ENCODE results near the gene TEAD3. TPM values are rescaled to one million over a fixed set of nuclear protein-coding genes. Genes with fewer than 3 reads are reported as not detected.
A peak's percentile ranks its signal among the peaks of the same experiment; 100 is the strongest.

The TEAD3 gene
- total RNA-seq, 1 donor from 2014 or later = 0.26 TPM

DNA sequence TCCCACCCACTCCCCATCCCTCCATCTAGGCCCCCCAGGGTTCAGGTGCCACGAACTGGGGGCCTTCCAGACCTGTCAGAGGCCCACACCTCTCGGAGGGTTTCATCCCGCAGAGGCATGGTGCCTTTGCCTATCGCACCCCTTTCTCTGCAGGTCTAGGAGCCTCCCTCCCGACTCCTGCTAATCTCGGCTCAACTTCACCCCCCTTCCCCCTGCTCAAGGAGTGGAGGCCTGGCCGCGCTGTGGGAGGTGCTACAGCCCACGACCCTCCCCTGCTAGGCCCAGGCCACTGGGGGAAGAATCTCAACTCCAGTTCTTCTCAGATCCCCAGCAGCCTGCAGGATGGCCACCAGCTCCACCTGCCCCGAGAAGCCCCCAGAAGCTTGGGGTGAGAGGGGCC, 15.9 kb upstream of the TEAD3 start, which contains the start of gene TULP1:
Gene TULP1 (minus strand): TSS at position 157 of the 400 bp plus-strand sequence. CDS start 38 bp downstream, at position 119.
- no peak for DNase-seq (ENCODE audit: low read depth in 2 of 2)

GRCh38 chr6:35512006-35512405, 15.1 kb upstream of the TEAD3 start:
- DNase-seq (ENCODE audit: low read depth in 2 of 2) = no peak

- no peak for DNase-seq (ENCODE audit: low read depth in 2 of 2)
Observed at GRCh38 chr6:35511562-35511941, 14.7 kb upstream of the TEAD3 start.

DNA sequence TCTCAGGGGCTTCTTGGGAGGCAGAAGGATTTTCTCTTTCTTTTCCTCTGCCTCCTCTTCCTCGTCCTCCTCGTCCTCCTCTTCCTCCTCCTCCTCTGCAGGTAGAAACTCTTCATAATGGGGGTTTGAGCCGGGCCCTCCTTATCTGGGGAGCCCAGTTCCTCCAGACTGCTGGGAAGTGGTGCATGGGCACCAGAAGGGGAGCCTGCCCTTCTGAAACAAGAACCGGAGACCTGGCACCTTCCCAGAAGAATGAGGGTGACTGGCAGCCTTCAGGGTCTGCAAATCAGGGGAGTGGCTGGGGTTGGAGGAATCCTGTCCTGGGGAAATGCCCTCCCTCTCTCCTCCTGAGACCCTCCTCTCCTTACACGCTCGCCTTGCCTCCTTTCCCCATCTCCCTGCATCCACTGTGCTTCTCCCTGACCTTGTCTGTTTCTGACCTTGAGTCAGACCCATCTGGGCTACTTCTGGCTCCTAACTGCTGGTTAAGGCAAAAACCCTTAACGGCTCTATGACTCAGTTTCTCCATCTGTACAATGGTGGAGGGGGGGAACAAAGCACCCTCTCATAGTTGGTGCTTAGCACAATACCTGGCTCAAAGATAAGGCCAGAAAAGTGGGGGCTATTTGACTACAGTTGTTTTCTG, 14.2 kb upstream of the TEAD3 start:
- no peak for DNase-seq (ENCODE audit: low read depth in 2 of 2)

- no peak for DNase-seq (ENCODE audit: low read depth in 2 of 2)
Observed at GRCh38 chr6:35508542-35508941, 11.7 kb upstream of the TEAD3 start.

DNA sequence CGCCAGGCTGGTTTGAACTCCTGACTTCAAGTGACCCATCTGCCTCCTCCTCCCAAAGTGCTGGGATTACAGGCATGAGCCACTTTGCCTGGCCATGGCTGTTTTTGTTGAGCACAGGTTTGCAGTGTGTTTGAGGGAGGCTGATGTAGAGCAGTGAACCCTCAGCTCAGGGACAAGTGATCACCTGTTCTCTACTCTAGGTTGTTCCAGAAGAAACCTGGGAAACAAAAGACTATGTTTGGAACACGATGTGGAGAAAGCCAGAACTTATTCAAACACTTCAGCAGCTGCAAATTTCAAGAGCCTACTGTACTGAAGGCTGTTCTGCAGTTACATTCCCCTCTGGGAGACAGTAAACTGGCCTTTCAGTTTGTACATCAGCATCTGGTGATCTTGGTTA, 11.1 kb upstream of the TEAD3 start:
- no peak for DNase-seq (ENCODE audit: low read depth in 2 of 2)

DNA sequence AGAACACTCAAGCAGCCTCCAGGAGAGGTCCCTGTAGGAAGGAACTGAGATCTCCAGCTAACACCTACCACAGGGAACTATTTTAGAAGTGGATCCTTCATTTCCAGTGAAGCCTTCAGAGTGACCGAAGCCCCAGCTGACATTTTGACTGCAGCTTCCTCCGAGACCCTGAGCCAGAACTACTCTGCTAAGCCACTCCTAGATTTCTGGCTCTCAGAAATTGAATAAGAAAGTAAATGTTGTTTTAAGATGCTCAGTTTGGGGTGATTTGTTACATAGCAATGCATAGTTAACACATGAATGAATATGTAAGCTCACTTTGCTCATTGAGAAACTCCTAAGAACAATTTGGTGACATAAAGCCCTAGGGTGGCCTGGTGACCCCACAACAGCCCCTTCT, 10.3 kb upstream of the TEAD3 start:
- DNase-seq (ENCODE audit: low read depth in 2 of 2) = no peak

- no peak for DNase-seq (ENCODE audit: low read depth in 2 of 2)
Observed at GRCh38 chr6:35506536-35506935, 9.7 kb upstream of the TEAD3 start.

DNA sequence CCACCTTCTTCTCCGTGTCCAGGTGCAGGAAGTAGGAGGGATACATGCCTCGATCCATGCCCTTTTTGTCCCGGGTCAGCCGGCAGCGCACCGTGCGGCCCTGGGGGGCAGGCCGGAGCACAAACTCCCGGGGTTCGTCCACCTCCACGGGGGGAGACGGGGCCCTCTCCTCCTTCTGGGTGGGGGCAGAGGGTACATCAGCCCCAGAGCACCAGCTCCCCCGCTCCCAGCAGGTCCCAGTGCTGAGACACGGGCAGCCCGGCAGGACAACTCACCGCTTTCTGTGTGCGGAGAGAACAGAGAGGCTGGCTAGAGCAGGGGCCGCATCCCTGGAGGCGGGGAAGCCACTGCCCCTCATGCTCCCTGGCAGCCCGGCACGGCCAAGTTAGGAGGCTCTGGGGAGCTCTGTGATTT, 9.1 kb upstream of the TEAD3 start:
- no peak for DNase-seq (ENCODE audit: low read depth in 2 of 2)

DNA sequence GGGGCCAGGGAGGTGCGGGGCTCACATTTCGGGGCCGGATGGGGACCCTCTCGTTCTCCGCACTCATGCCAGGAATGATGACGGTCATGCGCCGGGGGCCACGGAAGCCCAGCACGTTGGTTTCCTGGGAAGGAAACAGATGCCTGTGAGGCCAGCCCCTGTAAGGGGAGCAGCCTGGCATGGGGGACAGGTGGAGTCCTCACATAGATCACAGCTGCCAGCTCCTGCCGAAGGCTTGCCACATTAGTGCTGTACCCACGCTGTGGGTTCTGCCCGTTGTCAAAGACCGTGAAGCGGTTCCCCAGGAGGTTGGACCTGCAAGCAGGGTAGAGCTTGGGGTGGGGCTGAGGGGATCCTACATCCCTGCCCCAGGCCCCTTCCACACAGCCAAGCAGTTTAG, 6.7 kb upstream of the TEAD3 start:
- no peak for DNase-seq (ENCODE audit: low read depth in 2 of 2)

DNA sequence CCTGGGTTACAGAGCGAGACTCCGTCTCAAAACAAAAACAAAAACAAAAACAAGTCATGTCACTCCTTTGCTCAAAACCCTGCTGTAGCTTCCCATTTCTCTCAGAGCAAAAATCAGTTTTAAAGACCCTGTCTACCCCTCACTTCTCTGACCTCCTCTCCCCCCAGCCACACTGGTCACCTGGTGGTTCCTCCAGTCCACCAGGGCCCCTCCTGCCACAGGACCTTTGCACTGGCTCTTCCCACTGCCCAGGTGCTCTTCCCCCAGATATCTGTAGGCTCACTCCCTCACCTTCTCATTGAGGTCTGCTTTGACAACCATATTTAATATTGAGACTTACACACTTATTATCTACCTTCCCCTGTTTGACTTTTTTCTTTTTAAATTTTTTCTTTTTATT, 4.9 kb upstream of the TEAD3 start:
- DNase-seq (ENCODE audit: low read depth in 2 of 2) = no peak

DNA sequence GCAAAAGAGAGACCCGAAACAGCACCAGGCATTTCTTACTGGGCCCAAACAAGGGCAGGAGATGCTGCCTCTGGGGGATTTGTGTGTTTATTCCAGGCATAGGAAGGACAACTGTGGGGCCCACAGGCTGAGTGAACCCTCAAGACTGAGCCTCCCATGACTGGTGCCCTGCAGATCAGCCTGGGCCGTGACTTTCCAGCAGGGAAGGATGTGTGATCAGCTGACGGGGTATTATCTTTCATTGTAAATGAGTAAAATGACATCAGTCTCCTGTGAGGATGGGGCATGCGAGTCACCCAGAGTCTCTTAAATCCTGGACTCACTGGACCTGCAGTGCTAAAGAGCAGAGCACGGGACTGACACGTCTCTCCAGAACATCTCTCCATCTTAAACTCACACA, 3.9 kb upstream of the TEAD3 start:
- no peak for DNase-seq (ENCODE audit: low read depth in 2 of 2)

GRCh38 chr6:35499372-35499771, 2.5 kb upstream of the TEAD3 start:
- DNase-seq (ENCODE audit: low read depth in 2 of 2) = no peak

DNA sequence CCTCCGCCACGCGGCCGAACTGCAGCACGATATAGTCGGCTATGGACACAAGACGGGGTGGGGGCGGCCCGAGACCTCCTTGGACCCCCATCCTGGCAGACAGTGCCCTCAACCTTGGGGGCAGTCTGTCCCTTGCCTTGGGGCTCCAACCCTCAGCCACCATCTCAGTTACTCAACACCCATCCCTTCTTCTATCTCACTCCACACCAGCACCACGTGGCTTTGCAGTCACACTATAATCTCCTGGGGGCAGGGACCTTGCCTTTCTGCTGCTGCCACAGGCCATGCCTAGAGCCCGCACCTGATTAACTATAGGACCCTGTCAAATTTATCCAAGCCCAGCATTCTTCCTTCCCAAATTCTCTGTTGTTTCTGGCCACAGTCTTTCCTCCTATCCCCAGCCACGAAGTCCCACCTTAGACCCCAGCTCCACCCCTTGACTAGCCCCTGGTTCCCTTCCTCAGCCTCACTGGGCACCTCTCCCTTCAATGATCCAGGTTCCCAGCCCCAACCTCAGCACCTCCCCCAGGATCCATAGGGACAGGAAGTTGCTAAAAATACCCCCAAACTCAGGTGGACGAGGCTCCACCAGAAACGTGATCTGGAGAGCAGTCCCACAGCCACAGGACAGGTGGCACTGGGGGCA, 1.7 kb upstream of the TEAD3 start:
- no peak for DNase-seq (ENCODE audit: low read depth in 2 of 2)

GRCh38 chr6:35497571-35498421, 917 bp upstream of the TEAD3 start:
- DNase-seq (ENCODE audit: low read depth in 2 of 2) = peak in 1 of 2 donors; percentile 38

DNA sequence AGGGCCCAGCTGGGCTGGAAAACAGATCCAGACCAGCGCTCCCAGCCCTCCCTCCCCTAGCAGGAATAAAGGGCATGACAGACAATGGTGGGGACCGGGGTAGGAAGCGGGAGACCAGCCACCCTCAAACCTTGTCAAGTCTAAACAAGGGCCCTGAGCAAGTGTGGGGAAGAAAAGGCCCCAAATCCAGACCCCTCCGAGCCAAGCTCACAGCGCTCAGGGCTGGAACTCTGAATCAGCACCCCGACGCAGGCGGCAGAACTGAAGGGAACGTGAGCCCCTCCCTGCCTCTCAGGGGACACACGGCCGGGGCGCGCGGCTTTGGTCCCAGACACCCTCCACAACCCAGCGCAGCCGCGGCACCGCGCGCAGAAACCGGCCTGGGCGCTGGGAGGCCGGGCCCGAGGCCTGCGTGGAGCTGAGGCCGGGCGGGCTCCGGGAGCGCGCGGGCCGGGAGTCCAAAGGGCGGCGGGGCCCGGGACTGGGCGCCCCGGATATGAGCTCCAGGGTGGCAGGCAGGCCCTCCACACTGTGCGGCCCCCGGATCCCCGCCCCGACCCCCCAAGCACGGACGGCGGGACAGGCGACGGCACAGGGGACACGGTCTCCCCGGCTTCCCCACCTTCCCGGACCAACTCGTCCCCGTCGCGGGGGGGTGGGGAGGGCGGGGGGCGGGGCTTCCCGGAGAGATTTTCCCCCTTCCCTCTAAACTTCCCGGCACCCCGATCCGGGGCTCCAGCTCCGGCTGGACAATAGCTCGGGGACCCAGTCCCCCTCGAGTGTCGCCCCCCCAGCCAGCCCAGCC, 641 bp downstream of the TEAD3 start:
- no peak for DNase-seq (ENCODE audit: low read depth in 2 of 2)

DNA sequence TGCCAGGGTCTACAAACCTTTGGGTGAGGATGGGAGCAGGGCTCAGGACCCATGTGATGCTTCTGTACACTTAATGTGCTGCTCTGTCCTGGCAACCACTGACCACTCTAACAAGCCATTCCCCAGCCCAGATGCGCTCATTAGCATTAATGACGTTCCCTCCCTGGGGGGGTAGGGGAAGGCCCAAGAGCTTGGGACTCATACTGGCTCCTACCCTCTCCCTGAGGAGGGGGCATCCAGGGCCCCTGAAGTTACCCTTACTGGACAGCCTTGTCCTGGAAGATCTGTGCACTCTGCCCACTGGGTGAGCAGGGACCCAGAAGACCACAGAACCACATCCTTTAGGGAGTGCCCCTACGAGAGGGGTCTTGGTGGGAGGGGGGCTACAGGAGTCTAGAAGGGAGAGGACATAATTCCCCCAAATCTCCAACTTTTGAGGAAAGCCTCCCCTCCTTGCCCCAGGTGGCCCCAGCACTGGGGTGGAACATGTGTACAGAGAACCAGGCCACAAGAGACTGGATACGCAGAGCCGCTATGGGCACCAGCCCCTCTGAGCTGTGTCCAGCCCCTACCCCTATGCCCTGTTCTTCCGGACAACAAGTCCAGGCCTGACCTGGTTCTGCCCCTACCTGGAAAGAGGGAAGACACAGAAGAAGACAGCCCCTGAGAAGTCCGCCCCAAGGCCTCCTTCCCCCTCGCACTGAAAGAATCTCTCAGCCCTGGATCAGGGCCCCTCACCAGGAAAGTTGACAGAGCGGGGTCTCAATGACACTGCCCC, 1.4 kb downstream of the TEAD3 start:
- DNase-seq (ENCODE audit: low read depth in 2 of 2) = no peak

- peak; percentile 43 to 52 for DNase-seq (ENCODE audit: low read depth in 2 of 2)
Observed at GRCh38 chr6:35494161-35494563, 2.7 kb downstream of the TEAD3 start.

DNA sequence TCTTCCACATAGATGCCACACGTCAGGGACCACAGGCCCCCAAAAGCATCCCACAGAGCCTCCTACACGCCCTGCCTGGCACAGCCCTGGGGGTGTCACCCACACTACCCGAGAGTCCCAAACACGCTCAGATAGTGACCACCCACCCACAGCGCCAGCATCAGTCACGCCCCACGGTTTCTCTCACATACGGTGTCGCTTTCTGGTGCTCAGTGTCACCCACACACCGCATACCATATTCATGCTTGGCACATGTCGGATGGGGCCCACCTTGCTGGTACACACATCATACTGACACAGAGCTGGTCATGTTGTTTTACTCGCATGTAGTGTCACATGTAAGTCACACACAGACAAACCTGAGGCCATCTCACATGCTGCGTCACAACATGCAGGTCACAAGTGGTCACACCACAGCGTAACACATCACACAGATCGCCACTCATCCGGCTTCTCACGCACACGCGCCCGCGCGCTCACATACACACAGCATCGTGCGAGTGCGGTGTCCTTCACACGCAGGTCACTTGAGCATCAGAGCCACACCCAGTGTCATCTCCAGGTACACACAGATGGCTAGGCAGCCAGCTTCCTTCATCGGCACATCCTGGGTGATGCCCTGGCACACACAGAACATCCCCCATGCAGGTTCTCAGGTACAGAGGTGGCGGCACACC, 3.4 kb downstream of the TEAD3 start:
- no peak for DNase-seq (ENCODE audit: low read depth in 2 of 2)

- no peak for DNase-seq (ENCODE audit: low read depth in 2 of 2)
Observed at GRCh38 chr6:35492974-35493284, 4.0 kb downstream of the TEAD3 start.
